OCI-LY7 (cell line): ENCODE data around the gene SMIM22.

Experiments
- EZH2phosphoT487 ChIP-seq: fragments of 200-600 bp; sonication (generic); IDR thresholded peaks from 2 replicates; pipeline ENCODE4 v1.6.1; 2018; ENCODE audit warnings: low read depth, borderline replicate concordance, mild to moderate bottlenecking, mixed run types, antibody characterized with exemption, low read length, moderate library complexity, mixed read lengths
- TF ChIP-seq, protein P1 (sequence below): fragments of 200-600 bp; sonication (generic); conservative IDR thresholded peaks from 2 replicates; pipeline ENCODE4 v1.5.1; 2014; ENCODE audit warnings: mild to moderate bottlenecking, antibody characterized with exemption, low read length, moderate library complexity, mixed read lengths

DNA sequence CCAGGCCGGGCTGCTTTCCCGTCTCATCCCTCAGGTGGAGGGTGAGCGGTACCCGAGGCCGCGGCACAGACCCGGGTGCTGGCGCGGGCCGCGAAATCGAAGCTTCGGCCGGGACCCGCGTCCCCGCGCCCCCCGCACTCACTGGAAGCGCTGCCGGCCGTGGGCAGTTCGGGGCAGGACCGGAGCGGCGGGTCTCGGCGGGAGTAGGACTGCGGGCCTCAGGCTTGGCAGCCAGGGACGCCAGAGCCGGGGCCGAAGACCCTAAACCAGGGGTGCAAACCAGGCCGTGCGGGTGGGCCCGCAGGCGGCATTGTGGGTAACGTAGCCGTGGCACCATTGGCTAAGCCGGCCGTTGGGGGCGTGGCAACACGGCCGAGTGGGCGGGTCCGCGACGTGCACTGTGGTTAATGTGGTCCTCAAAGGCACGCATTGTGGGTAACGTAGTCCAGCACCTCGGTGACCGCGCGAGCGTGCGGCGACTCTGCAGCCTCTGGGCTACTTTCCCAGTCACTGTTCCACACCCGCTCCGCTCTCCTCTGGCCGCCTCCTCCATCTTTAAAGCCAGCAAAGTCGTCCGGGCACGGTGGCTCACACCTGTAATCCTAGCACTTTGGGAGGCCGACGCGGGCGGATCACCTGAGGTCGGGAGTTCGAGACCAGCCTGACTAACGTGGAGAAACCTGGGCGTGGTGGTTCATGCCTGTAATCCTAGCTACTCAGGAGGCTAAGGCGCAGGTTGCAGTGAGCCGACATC, 28.1 kb upstream of the SMIM22 start, which contains the start of gene ZNF500:
- TF ChIP-seq, protein P1, sequence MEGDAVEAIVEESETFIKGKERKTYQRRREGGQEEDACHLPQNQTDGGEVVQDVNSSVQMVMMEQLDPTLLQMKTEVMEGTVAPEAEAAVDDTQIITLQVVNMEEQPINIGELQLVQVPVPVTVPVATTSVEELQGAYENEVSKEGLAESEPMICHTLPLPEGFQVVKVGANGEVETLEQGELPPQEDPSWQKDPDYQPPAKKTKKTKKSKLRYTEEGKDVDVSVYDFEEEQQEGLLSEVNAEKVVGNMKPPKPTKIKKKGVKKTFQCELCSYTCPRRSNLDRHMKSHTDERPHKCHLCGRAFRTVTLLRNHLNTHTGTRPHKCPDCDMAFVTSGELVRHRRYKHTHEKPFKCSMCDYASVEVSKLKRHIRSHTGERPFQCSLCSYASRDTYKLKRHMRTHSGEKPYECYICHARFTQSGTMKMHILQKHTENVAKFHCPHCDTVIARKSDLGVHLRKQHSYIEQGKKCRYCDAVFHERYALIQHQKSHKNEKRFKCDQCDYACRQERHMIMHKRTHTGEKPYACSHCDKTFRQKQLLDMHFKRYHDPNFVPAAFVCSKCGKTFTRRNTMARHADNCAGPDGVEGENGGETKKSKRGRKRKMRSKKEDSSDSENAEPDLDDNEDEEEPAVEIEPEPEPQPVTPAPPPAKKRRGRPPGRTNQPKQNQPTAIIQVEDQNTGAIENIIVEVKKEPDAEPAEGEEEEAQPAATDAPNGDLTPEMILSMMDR, result no peak
- no peak for TF ChIP-seq EZH2phosphoT487
